Activated CD4-positive, alpha-beta T cell treated with anti-CD3 and anti-CD28 coated beads, Interleukin-2, amount 50 U/mL, for 1 hour (primary cell): ENCODE data around the gene SLC6A3.
"Not testable (repeated sequence)": the region's sequence is repeated elsewhere in the genome, so short reads cannot be mapped to it uniquely, and the experiment has no call there.

Source experiments
- DNase-seq: peaks from one replicate; pipeline ENCODE4 v3.0.0-alpha.2; 2020

SLC6A3 gene

GRCh38 chr5:1439388-1440097 is 5.7 kb downstream of the SLC6A3 start:
- no peak for DNase-seq

- no peak for DNase-seq
Observed at GRCh38 chr5:1438871-1439270, 6.4 kb downstream of the SLC6A3 start.

GRCh38 chr5:1437876-1438559 is 7.2 kb downstream of the SLC6A3 start:
- DNase-seq, result no peak

GRCh38 chr5:1437226-1437829 is 7.9 kb downstream of the SLC6A3 start:
- no peak for DNase-seq

GRCh38 chr5:1436681-1437080 is 8.6 kb downstream of the SLC6A3 start:
- DNase-seq, result no peak

GRCh38 chr5:1436036-1436435 is 9.2 kb downstream of the SLC6A3 start:
- no peak for DNase-seq

- DNase-seq, result no peak
Observed at GRCh38 chr5:1435369-1435768, 9.9 kb downstream of the SLC6A3 start.

- DNase-seq, result no peak
Observed at GRCh38 chr5:1432296-1432695, 12.9 kb downstream of the SLC6A3 start.

- DNase-seq, result no peak
Observed at GRCh38 chr5:1431896-1432295, 13.3 kb downstream of the SLC6A3 start.

- no peak for DNase-seq
Observed at GRCh38 chr5:1431021-1431811, 14.0 kb downstream of the SLC6A3 start.

- no peak for DNase-seq
Observed at GRCh38 chr5:1430121-1430795, 15.0 kb downstream of the SLC6A3 start.

GRCh38 chr5:1429496-1429895 is 15.7 kb downstream of the SLC6A3 start:
- no peak for DNase-seq

- DNase-seq, result no peak
Observed at GRCh38 chr5:1429066-1429465, 16.2 kb downstream of the SLC6A3 start.

- no peak for DNase-seq
Observed at GRCh38 chr5:1428107-1428506, 17.1 kb downstream of the SLC6A3 start.

GRCh38 chr5:1424716-1425115 is 20.5 kb downstream of the SLC6A3 start:
- no peak for DNase-seq

- DNase-seq, result no peak
Observed at GRCh38 chr5:1423901-1424603, 21.2 kb downstream of the SLC6A3 start.

- not testable (repeated sequence) for DNase-seq
Observed at GRCh38 chr5:1422522-1422921, 22.7 kb downstream of the SLC6A3 start.

- no peak for DNase-seq
Observed at GRCh38 chr5:1421521-1422341, 23.5 kb downstream of the SLC6A3 start.

- DNase-seq, result no peak
Observed at GRCh38 chr5:1420211-1421195, 24.7 kb downstream of the SLC6A3 start.
